Esophagus muscularis mucosa (tissue), 4 donors: ENCODE data around the gene INSR. TPM values are rescaled to one million over a fixed set of nuclear protein-coding genes. Genes with fewer than 3 reads are reported as not detected.

Experiments
- DNase-seq: peaks from one replicate; pipeline ENCODE4 v3.0.0-alpha.2; 2017; ENCODE audit errors: extremely low spot score
- H3K27ac ChIP-seq, 4 donors: fragments of 200-600 bp; sonication (generic); replicated peaks in 1 of 4; 1 replicate in 3 of 4; 2 replicates in 1 of 4; pipeline ENCODE4 v1.5.1; 2016 to 2019; ENCODE audit warnings: mild to moderate bottlenecking in 1 of 4
- H3K27me3 ChIP-seq, 4 donors: fragments of 200-600 bp; sonication (generic); one replicate each; pipeline versions ENCODE4 v1.5.1 to v1.6.0; 2016 to 2019
- H3K36me3 ChIP-seq, 4 donors: fragments of 200-600 bp; sonication (generic); one replicate each; pipeline ENCODE4 v1.5.1; 2016 to 2019
- H3K4me1 ChIP-seq, 4 donors: fragments of 200-600 bp; sonication (generic); one replicate each; pipeline ENCODE4 v1.5.1; 2016 to 2019
- H3K4me3 ChIP-seq, 4 donors: fragments of 200-600 bp; sonication (generic); 1 replicate in 2 of 4; 2 replicates in 2 of 4; pipeline ENCODE4 v1.5.1; 2016 to 2019; ENCODE audit warnings: mild to moderate bottlenecking in 4 of 4, moderate library complexity in 1 of 4
- H3K9me3 ChIP-seq, 4 donors: fragments of 200-600 bp; sonication (generic); 1 replicate in 3 of 4; 2 replicates in 1 of 4; pipeline ENCODE4 v1.5.1; 2016 to 2019
- CTCF ChIP-seq, 3 experiments: fragments of 200-600 bp in 2 of 3; fragments of 450-650 bp in 1 of 3; sonication (generic) in 2 of 3; IDR thresholded peaks; one replicate each; pipeline ENCODE4 v1.5.1; 2017 to 2019; ENCODE audit warnings: antibody characterized with exemption in 3 of 3, mild to moderate bottlenecking in 2 of 3, moderate library complexity in 1 of 3
- EP300 ChIP-seq: sonication (generic); formaldehyde crosslinking; IDR thresholded peaks from one replicate; pipeline ENCODE4 v1.6.1; 2017; ENCODE audit warnings: antibody characterized with exemption
- POLR2A ChIP-seq: fragments of 450-650 bp; IDR thresholded peaks from one replicate; pipeline ENCODE4 v1.6.1; 2017; ENCODE audit warnings: antibody characterized with exemption, moderate library complexity, mild to moderate bottlenecking, low read depth
- POLR2AphosphoS5 ChIP-seq, 2 donors: sonication (generic); formaldehyde crosslinking; IDR thresholded peaks; one replicate each; pipeline ENCODE4 v1.6.1; 2017; ENCODE audit warnings: antibody characterized with exemption in 2 of 2
- WGBS: methylation state at CpG from one replicate; pipeline ENCODE4 v1.1.5; 2018; 5-methylcytosine and 5-hydroxymethylcytosine counted together
- intact Hi-C: fragments of 100-400 bp; cut with DNase I; formaldehyde crosslinking; loops from one replicate; pipeline ENCODE4 v1.15.1; 2023
- total RNA-seq, 4 donors: library from RNA; depleted of rRNA; stranded (reverse); fragments of >200 nt; gene quantifications; one replicate each; pipeline versions ENCODE4 v1.1.0 to v1.2.1, GENCODE V29; 2016

INSR gene
- total RNA-seq = 100 to 1,000 TPM in 2 of 4 donors, 10 to 100 TPM in 2; 72.3 to 143 (median 92.5) TPM

- DNase-seq = peak; percentile 95
- Histone ChIP-seq H3K27ac (peak within 1 kb of the TSS; percentile 90 to 94 (median 94)), H3K4me1 (peaks cover 18 to 55% (median 35%) of the 10 kb centered on the region in 4 donors), H3K9me3 (no peaks in the 10 kb centered on the region), H3K36me3 (no peaks in the 10 kb centered on the region), H3K4me3 (peak within 1 kb of the TSS; percentile 83 to 100 (median 100)), H3K27me3 (peaks cover 0 to 3% (median 0%) of the 10 kb centered on the region in 4 donors)
- TF ChIP-seq CTCF (IDR thresholded peaks at IDR 0.05) (no peak), POLR2A (peak; percentile 50), EP300 (no peak), POLR2AphosphoS5 (IDR thresholded peaks at IDR 0.05) (peak; percentile 86)
- WGBS = no CpG with 5 or more reads among the region's 108 CpGs
- intact Hi-C loops = loop anchor here (1.0 kb wide), 1 partner anchor 96 kb away; no protein-coding TSS in a partner anchor
These were observed at the start of gene INSR for GRCh38 chr19:7293762-7294557. INSR (minus strand) TSS chr19:7294414; CDS start chr19:7293891, 523 bp downstream.

- no peak for TF ChIP-seq POLR2AphosphoS5 (IDR thresholded peaks at IDR 0.05)
- no peak for TF ChIP-seq POLR2A
- no peak for TF ChIP-seq EP300
- peaks cover 0 to 4% (median 0%) of the 10 kb centered on the region in 4 donors for H3K27me3 ChIP-seq
- H3K27ac ChIP-seq = no peak overlapping the region
- no peak overlapping the region for H3K4me3 ChIP-seq
- DNase-seq = no peak
- WGBS = 91% methylated on average over 5 of the region's 5 CpGs
- H3K4me1 ChIP-seq = peaks cover 0 to 7% (median 1%) of the 10 kb centered on the region in 4 donors
- intact Hi-C loops = no loop called here
- H3K36me3 ChIP-seq = no peaks in the 10 kb centered on the region
- H3K9me3 ChIP-seq = no peaks in the 10 kb centered on the region
These were observed 47.9 kb upstream of the INSR start for GRCh38 chr19:7342143-7342542.

- no peak overlapping the region for H3K27ac ChIP-seq
- peaks cover 0 to 3% (median 0%) of the 10 kb centered on the region in 4 donors for H3K27me3 ChIP-seq
- no peaks in the 10 kb centered on the region for H3K9me3 ChIP-seq
- no peak for TF ChIP-seq POLR2A
- peak; percentile 94 to 96 (median 95) for TF ChIP-seq CTCF (IDR thresholded peaks at IDR 0.05)
- peak; percentile 97 for DNase-seq
- no peaks in the 10 kb centered on the region for H3K36me3 ChIP-seq
- 42% methylated on average over 20 of the region's 22 CpGs for WGBS
- H3K4me3 ChIP-seq = no peak overlapping the region
- peaks cover 0 to 12% (median 6%) of the 10 kb centered on the region in 4 donors for H3K4me1 ChIP-seq
- intact Hi-C loops = loop anchor here (1.0 to 2.0 kb wide), 2 partner anchors 192 to 238 kb away; no protein-coding TSS in a partner anchor
These were observed 47.0 kb upstream of the INSR start for GRCh38 chr19:7340959-7341837.

- intact Hi-C loops = no loop called here
- Histone ChIP-seq H3K9me3 (no peaks in the 10 kb centered on the region), H3K4me3 (no peak overlapping the region), H3K36me3 (no peaks in the 10 kb centered on the region), H3K27ac (no peak overlapping the region), H3K27me3 (no peaks in the 10 kb centered on the region), H3K4me1 (peaks cover 0 to 12% (median 6%) of the 10 kb centered on the region in 4 donors)
- TF ChIP-seq POLR2AphosphoS5 (IDR thresholded peaks at IDR 0.05) (no peak), POLR2A (no peak), CTCF (IDR thresholded peaks at IDR 0.05) (no peak), EP300 (no peak)
- no peak for DNase-seq
- 68% methylated on average over 4 of the region's 12 CpGs for WGBS
These were observed 43.4 kb upstream of the INSR start for GRCh38 chr19:7337380-7338194.
